ENCODE data around the gene KIF12.

DNA sequence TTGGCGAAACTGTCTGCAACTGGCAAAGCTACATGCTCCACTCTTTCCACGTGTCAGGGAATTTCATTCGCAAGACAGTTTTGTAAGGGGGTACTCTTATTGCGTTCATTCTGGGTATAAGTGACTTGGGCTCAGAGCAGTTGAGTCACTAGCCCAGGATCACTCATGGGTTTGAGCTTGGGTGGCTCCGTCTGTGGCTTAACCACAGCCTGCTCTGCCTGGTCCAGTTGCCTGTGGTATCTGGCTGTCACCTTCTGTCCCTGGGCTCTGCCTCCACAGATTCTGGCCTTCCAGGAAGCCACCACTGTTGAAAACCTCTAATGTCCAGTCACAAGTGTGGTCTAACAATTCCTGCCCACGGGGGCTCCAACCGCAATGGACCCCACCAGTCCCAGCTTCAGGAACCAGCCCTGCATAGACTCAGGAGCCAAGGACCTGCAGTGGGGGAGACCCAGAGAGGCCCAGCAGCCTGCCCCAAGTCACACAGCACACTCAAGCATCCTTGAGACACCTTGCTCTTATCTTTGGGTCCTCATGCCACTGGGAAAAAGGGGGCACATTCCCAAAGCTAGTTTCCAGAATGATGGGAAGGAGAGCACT, 10.4 kb downstream of the KIF12 start:
- TF ChIP-seq, protein P1, sequence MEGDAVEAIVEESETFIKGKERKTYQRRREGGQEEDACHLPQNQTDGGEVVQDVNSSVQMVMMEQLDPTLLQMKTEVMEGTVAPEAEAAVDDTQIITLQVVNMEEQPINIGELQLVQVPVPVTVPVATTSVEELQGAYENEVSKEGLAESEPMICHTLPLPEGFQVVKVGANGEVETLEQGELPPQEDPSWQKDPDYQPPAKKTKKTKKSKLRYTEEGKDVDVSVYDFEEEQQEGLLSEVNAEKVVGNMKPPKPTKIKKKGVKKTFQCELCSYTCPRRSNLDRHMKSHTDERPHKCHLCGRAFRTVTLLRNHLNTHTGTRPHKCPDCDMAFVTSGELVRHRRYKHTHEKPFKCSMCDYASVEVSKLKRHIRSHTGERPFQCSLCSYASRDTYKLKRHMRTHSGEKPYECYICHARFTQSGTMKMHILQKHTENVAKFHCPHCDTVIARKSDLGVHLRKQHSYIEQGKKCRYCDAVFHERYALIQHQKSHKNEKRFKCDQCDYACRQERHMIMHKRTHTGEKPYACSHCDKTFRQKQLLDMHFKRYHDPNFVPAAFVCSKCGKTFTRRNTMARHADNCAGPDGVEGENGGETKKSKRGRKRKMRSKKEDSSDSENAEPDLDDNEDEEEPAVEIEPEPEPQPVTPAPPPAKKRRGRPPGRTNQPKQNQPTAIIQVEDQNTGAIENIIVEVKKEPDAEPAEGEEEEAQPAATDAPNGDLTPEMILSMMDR (IDR thresholded peaks at IDR 0.05) = no peak
- no peak for TF ChIP-seq POLR2A (IDR thresholded peaks at IDR 0.05)
